ENCODE results near the gene NRN1L.

NRN1L gene

DNA sequence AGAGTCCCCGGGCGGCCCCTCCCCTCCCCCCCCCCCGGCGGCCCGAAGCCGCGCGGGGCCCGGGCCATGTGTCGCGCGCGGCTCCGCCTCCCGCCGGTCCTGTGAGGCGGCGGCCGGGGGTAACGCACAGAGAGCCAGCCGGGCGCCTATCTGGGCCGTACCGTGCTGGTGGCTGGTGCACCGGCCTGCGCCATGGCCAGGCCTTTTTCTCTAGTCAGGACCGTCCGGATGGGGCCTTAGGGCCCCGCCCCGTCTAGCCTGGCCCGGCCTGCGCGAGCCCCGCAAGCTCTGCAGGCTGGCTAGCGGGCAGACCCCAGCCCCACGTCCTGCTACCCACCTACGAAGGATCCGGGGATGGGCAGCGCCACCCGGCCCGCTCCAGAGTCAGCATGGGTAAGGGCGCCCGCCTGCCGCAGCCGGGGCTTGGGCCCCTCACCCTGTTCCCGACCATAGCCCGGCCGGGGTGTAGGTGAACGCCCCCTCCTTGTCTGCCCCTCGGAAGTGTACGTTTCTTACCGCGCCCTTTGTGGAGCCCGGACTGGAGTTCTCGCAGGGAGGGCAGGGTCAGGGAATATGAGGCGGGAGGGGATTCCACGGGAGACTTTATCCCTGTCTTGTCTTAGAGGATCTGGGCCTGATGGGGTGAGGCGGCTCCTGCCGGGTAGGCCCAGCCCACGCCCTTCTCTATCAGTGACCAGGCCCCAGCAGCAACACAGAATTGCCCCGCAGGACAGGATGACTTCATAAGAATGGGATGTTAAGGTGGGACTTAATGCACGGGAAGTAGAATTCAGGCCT lies 37.4 kb upstream of the NRN1L start, which contains the start of gene CENPT:
Gene CENPT (minus strand): TSS at position 630 of the 798 bp plus-strand sequence. CDS start 13,834 bp downstream, outside the sequence.
- Histone ChIP-seq H3K4me3 (ENCODE audit: low read depth, low read length) (peak within 1 kb of the TSS; percentile 91), H3K27me3 (replicated peaks) (no peaks in the 10 kb centered on the region), H3K27ac (peak within 1 kb of the TSS; percentile 83), H3K36me3 (replicated peaks) (no peaks in the 10 kb centered on the region)
- in situ Hi-C loops (cut with HindIII; ENCODE audit: low pct_ligation_motif_present, low sequenced_read_pairs), result no loop called here
- peak; percentile 60 for DNase-seq
- TF ChIP-seq, protein P1, sequence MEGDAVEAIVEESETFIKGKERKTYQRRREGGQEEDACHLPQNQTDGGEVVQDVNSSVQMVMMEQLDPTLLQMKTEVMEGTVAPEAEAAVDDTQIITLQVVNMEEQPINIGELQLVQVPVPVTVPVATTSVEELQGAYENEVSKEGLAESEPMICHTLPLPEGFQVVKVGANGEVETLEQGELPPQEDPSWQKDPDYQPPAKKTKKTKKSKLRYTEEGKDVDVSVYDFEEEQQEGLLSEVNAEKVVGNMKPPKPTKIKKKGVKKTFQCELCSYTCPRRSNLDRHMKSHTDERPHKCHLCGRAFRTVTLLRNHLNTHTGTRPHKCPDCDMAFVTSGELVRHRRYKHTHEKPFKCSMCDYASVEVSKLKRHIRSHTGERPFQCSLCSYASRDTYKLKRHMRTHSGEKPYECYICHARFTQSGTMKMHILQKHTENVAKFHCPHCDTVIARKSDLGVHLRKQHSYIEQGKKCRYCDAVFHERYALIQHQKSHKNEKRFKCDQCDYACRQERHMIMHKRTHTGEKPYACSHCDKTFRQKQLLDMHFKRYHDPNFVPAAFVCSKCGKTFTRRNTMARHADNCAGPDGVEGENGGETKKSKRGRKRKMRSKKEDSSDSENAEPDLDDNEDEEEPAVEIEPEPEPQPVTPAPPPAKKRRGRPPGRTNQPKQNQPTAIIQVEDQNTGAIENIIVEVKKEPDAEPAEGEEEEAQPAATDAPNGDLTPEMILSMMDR (IDR thresholded peaks at IDR 0.05; ENCODE audit: low read depth, low read length, missing control alignments), result no peak

GRCh38 chr16:67848118-67848517 lies 36.6 kb upstream of the NRN1L start:
- in situ Hi-C loops (cut with HindIII; ENCODE audit: low pct_ligation_motif_present, low sequenced_read_pairs), result no loop called here
- Histone ChIP-seq H3K27ac (peak overlapping the region; percentile 83), H3K36me3 (replicated peaks) (no peaks in the 10 kb centered on the region), H3K4me3 (ENCODE audit: low read depth, low read length) (peak overlapping the region; percentile 91), H3K27me3 (replicated peaks) (no peaks in the 10 kb centered on the region)
- no peak for DNase-seq
- TF ChIP-seq, protein P1 (IDR thresholded peaks at IDR 0.05; ENCODE audit: low read depth, low read length, missing control alignments), result no peak

DNA sequence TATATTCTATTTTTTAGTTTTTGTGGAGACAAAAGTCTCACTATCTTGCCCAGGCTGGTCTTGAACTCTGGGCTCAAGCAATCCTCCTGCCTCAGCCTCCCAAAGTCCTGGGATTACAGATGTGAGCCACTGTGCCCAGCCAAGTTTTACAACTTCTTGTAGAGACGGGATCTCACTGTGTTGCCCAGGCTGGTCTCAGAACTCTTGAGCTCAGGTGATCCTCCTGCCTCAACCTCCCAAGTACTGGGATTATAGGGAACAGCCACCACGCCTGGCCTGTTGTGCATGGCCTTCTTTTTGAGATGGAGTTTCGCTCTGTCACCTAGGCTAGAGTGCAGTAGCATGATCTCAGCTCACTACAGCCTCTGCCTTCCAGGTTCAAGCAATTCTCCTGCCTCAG lies 31.0 kb upstream of the NRN1L start:
- Histone ChIP-seq H3K27ac (no peak overlapping the region), H3K4me3 (ENCODE audit: low read depth, low read length) (no peak overlapping the region), H3K36me3 (replicated peaks) (no peaks in the 10 kb centered on the region), H3K27me3 (replicated peaks) (no peaks in the 10 kb centered on the region)
- in situ Hi-C loops (cut with HindIII; ENCODE audit: low pct_ligation_motif_present, low sequenced_read_pairs), result no loop called here
- no peak for DNase-seq
- TF ChIP-seq, protein P1 (IDR thresholded peaks at IDR 0.05; ENCODE audit: low read depth, low read length, missing control alignments), result no peak

DNA sequence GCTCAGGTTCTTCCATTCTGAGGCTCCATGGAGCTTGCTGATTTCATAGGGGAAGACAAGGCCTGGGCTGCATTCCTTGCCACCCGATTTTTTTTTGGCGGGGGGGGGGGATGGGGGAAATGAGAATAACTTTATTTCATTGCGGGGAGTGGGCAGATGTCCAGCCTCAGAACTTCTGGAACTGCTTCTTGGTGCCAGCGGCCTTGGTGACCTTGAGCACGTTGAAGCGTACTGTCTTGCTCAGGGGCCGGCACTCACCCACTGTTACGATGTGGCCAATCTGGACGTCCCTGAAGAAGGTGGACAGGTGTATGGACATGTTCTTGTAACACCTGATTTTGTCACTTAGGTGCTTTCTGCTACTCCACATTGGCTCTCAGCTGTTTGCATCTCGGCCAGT lies 28.9 kb upstream of the NRN1L start:
- Histone ChIP-seq H3K27ac (no peak overlapping the region), H3K36me3 (replicated peaks) (peaks cover 8% of the 10 kb centered on the region), H3K27me3 (replicated peaks) (no peaks in the 10 kb centered on the region), H3K4me3 (ENCODE audit: low read depth, low read length) (no peak overlapping the region)
- TF ChIP-seq, protein P1 (IDR thresholded peaks at IDR 0.05; ENCODE audit: low read depth, low read length, missing control alignments), result no peak
- in situ Hi-C loops (cut with HindIII; ENCODE audit: low pct_ligation_motif_present, low sequenced_read_pairs), result no loop called here
- DNase-seq, result no peak

DNA sequence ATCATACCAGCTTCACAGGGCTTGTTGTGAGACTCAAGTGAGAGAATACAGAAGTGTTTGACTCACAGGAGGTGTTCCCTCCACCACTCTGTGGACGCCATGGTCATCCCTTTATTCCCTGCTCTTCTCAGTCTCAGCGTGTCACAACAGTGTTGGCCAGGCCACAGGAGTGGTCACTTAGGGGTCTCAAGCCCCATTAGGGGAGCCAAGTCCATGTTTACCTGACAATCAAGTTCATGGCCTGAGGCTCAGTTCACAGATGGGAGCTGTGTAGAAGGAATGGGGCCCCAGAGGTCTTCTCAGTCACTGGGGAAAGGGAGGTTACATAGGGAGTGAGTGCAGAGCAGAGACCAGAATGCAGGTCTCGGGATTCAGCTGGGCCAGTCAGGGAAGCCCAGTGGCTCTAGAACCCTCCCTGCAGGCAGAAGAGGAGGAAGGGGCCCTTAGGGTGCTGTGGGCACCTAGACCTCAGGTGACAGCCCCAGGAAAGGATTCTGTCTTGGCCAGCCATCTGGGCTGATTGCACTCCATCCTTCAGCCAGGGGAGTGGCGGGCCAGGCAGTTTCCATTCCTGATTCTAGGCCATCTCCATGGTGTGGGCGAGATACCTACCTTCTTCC lies 27.6 kb upstream of the NRN1L start:
- H3K36me3 ChIP-seq (replicated peaks), result peaks cover 9% of the 10 kb centered on the region
- TF ChIP-seq, protein P1 (IDR thresholded peaks at IDR 0.05; ENCODE audit: low read depth, low read length, missing control alignments), result no peak
- no peak overlapping the region for H3K4me3 ChIP-seq (ENCODE audit: low read depth, low read length)
- in situ Hi-C loops (cut with HindIII; ENCODE audit: low pct_ligation_motif_present, low sequenced_read_pairs), result no loop called here
- DNase-seq, result no peak
- peak overlapping the region; percentile 96 for H3K27ac ChIP-seq
- no peaks in the 10 kb centered on the region for H3K27me3 ChIP-seq (replicated peaks)
